Mesothelial cell of epicardium (in vitro differentiated cells): ENCODE measurements around the gene ZBTB39. TPM values are rescaled to one million over a fixed set of nuclear protein-coding genes. Genes with fewer than 3 reads are reported as not detected.
"Not testable (repeated sequence)": the region's sequence is repeated elsewhere in the genome, so short reads cannot be mapped to it uniquely, and the experiment has no call there.

Experiments used
- DNase-seq, 2 experiments: peaks; one replicate each; pipeline ENCODE4 v3.0.0; 2021; ENCODE audit warnings: low spot score in 2 of 2; ENCODE audit not compliant: unreplicated experiment in 2 of 2
- H3K27ac Mint-ChIP-seq: 2 replicates; pipeline ENCODE4 v1.8.0; 2021; ENCODE audit warnings: mixed read lengths
- H3K27me3 Mint-ChIP-seq: 2 replicates; pipeline ENCODE4 v1.8.0; 2021; ENCODE audit warnings: low read depth, mixed read lengths
- H3K36me3 Mint-ChIP-seq: 2 replicates; pipeline ENCODE4 v1.8.0; 2021; ENCODE audit warnings: mixed read lengths
- H3K4me1 Mint-ChIP-seq: 2 replicates; pipeline ENCODE4 v1.8.0; 2021; ENCODE audit warnings: mixed read lengths
- H3K4me3 Mint-ChIP-seq: 2 replicates; pipeline ENCODE4 v1.8.0; 2021; ENCODE audit warnings: mild to moderate bottlenecking, moderate library complexity, mixed read lengths
- H3K9me3 Mint-ChIP-seq: 2 replicates; pipeline ENCODE4 v1.8.0; 2021; ENCODE audit warnings: mixed read lengths
- total RNA-seq: library from RNA; stranded (reverse); gene quantifications from 3 replicates; pipeline ENCODE4 v1.2.1, GENCODE V29; 2021
- TF ChIP-seq, protein P1 (sequence below): fragments of 200-600 bp; sonication (generic); IDR thresholded peaks from one replicate; pipeline ENCODE4 v1.5.0; 2021; ENCODE audit warnings: antibody characterized with exemption; ENCODE audit not compliant: unreplicated experiment

Gene ZBTB39
- total RNA-seq, 1 donor from 2014 or later = 19.2 TPM

DNA sequence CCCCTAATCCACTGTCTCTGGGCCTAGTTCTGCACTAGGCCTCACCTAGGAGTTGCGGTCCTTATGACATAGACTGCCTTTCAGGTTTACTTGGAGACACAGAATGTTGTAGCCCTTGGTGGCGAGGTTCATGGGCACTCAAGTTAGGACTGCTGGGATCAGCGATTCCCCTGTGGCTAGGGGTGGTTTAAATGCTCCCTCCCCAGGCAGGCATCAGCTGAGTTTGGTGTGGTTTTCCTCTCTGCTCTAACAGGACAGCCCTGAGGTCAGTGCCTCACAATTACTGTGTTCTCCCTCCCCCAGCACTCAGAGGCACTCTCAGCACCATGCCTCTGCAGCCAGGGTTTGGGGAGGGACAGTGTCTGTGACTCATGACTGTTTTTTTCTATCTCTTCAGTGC, 26.7 kb downstream of the ZBTB39 start:
- DNase-seq = no peak
- Mint-ChIP-seq H3K27ac (no peak overlapping the region), H3K36me3 (peaks cover 2% of the 10 kb centered on the region), H3K9me3 (peaks cover 4% of the 10 kb centered on the region), H3K4me1 (no peaks in the 10 kb centered on the region), H3K4me3 (no peak overlapping the region), H3K27me3 (no peaks in the 10 kb centered on the region)
- TF ChIP-seq, protein P1, sequence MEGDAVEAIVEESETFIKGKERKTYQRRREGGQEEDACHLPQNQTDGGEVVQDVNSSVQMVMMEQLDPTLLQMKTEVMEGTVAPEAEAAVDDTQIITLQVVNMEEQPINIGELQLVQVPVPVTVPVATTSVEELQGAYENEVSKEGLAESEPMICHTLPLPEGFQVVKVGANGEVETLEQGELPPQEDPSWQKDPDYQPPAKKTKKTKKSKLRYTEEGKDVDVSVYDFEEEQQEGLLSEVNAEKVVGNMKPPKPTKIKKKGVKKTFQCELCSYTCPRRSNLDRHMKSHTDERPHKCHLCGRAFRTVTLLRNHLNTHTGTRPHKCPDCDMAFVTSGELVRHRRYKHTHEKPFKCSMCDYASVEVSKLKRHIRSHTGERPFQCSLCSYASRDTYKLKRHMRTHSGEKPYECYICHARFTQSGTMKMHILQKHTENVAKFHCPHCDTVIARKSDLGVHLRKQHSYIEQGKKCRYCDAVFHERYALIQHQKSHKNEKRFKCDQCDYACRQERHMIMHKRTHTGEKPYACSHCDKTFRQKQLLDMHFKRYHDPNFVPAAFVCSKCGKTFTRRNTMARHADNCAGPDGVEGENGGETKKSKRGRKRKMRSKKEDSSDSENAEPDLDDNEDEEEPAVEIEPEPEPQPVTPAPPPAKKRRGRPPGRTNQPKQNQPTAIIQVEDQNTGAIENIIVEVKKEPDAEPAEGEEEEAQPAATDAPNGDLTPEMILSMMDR = no peak

DNA sequence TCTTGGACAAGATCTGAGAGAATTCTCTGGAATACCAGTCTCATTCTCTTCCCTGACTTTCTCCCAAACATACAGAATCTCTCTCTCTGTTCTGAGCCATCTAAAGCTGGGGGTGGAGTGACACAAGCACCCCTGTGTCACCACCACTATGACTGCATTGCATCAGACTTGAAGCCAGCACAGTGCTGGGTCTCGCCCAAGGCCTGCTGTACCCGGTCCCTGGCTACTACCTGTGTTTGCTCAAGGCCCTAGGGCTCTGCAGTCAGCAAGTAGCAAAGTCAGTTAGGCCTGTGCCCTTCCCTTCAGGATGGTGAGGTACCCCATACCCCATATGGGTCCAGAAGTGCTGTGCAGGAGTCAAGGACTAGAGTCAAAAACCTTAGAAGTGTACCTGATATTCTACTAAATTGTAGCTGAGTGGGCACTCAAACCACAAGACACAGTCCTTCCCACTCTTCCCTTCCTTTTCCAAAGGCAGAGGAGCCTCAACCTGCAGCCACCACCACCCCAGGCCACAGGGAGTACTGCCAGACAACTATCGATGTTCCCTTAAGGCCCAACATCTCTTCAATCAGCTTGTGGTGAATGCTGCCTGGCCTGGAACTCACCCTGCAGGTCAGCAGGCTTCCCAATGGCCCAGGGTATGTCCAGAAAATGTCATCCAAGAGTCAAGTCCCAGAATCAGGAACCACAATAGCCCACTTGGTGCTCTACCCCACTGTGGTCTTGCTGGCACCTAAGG, 27.8 kb downstream of the ZBTB39 start:
- TF ChIP-seq, protein P1 = no peak
- Mint-ChIP-seq H3K4me3 (no peak overlapping the region), H3K4me1 (no peaks in the 10 kb centered on the region), H3K9me3 (peaks cover 4% of the 10 kb centered on the region), H3K36me3 (peaks cover 2% of the 10 kb centered on the region), H3K27me3 (no peaks in the 10 kb centered on the region), H3K27ac (no peak overlapping the region)
- no peak for DNase-seq

DNA sequence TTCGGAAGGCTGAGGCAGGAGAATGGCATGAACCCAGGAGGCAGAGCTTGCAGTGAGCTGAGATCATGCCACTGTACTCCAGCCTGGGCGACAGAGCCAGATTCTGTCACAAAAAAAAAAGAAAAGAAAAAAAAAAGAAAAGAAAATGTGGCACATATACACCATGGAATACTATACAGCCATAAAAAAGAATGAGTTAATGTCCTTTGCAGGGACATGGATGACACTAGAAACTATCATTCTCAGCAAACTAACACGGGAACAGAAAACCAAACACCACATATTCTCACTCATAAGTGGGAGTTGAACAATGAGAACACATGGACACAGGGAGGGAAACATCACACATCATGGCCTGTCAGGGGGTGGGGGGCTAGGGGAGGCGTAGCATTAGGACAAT, 29.0 kb downstream of the ZBTB39 start:
- not testable (repeated sequence) for DNase-seq, H3K27ac Mint-ChIP-seq, H3K4me3 Mint-ChIP-seq, H3K36me3 Mint-ChIP-seq, H3K9me3 Mint-ChIP-seq, H3K27me3 Mint-ChIP-seq, H3K4me1 Mint-ChIP-seq

DNA sequence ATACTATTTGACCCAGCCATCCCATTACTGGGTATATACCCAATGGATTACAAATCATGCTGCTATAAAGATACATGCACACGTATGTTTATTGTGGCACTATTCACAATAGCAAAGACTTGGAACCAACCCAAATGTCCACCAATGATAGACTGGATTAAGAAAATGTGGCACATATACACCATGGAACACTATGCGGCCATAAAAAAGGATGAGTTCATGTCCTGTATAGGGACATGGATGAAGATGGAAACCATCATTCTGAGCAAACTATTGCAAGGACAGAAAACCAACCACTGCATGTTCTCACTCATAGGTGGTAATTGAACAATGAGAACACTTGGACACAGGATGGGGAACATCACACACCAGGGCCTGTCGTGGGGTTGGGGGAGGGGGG, 32.1 kb downstream of the ZBTB39 start:
- not testable (repeated sequence) for DNase-seq, H3K9me3 Mint-ChIP-seq, H3K4me3 Mint-ChIP-seq, H3K36me3 Mint-ChIP-seq, H3K4me1 Mint-ChIP-seq, H3K27ac Mint-ChIP-seq
- peaks cover 22% of the 10 kb centered on the region for H3K27me3 Mint-ChIP-seq

DNA sequence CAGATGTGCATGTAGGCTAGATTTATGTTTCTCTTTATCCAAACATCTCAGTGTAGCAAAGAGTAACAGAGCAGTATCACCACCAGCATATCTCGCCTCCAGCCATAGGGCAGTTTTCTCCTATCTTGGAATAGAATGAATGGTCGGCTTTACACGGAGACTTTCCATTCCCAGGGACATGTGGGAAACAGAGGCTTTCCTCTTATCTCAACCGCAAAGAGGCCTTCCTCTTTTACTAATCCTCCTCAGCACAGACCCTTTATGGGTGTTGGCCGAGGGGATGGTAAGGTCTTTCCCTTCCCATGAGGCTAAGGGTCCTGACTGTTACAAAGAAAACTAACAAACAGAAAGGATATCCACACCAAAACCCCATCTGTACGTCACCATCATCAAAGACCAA, 37.4 kb downstream of the ZBTB39 start:
- H3K4me1 Mint-ChIP-seq, DNase-seq, H3K9me3 Mint-ChIP-seq, H3K27ac Mint-ChIP-seq, H3K36me3 Mint-ChIP-seq, H3K4me3 Mint-ChIP-seq: not testable (repeated sequence)
- H3K27me3 Mint-ChIP-seq = peaks cover 22% of the 10 kb centered on the region

DNA sequence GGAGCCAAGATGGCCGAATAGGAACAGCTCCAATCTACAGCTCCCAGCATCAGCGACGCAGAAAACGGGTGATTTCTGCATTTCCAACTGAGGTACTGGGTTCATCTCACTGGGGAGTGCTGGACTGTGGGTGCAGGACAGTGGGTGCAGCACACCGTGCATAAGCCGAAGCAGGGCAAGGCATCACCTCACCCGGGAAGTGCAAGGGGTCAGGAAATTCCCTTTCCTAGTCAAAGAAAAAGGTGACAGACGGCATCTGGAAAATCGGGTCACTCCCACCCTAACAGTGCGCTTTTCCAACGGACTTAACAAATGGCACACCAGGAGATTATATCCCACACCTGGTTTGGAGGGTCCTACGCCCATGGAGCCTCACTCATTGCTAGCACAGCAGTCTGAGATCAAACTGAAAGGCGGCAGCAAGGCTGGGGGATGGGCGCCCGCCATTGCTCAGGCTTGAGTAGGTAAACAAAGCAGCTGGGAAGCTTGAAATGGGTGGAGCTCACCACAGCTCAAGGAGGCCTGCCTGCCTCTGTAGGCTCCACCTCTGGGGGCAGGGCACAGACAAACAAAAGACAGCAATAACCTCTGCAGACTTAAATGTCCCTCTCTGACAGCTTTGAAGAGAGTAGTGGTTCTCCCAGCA, 40.2 kb downstream of the ZBTB39 start:
- H3K27ac Mint-ChIP-seq, H3K9me3 Mint-ChIP-seq, DNase-seq, H3K4me3 Mint-ChIP-seq, H3K4me1 Mint-ChIP-seq, H3K36me3 Mint-ChIP-seq: not testable (repeated sequence)
- peaks cover 16% of the 10 kb centered on the region for H3K27me3 Mint-ChIP-seq

DNA sequence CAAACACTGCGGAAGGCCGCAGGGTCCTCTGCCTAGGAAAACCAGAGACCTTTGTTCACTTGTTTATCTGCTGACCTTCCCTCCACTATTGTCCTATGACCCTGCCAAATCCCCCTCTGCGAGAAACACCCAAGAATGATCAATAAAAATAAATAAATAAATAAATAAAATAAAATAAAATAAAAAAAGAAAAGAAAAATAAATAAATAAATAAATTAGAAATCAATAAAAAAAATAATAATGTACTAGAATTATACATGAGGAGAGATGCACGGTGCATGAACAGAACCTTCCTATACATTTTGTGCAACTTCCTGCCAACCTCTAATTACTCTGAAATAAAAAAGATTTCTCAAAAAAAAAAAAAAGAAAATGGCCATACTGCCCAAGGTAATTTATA, 41.2 kb downstream of the ZBTB39 start:
- peaks cover 15% of the 10 kb centered on the region for H3K9me3 Mint-ChIP-seq
- DNase-seq, H3K4me1 Mint-ChIP-seq, H3K27ac Mint-ChIP-seq, H3K36me3 Mint-ChIP-seq, H3K4me3 Mint-ChIP-seq: not testable (repeated sequence)
- H3K27me3 Mint-ChIP-seq = peaks cover 12% of the 10 kb centered on the region

DNA sequence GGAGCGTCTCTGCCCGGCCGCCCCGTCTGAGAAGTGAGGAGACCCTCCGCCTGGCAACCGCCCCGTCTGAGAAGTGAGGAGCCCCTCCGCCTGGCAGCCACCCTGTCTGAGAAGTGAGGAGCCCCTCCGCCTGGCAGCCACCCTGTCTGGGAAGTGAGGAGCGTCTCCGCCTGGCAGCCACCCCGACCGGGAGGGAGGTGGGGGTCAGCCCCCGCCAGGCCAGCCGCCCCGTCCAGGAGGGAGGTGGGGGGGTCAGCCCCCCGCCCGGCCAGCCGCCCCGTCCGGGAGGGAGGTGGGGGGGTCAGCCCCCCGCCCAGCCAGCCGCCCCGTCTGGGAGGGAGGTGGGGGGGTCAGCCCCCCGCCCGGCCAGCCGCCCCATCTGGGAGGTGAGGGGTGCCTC, 42.8 kb downstream of the ZBTB39 start:
- not testable (repeated sequence) for H3K36me3 Mint-ChIP-seq, H3K27ac Mint-ChIP-seq, DNase-seq, H3K27me3 Mint-ChIP-seq, H3K4me3 Mint-ChIP-seq, H3K4me1 Mint-ChIP-seq
- H3K9me3 Mint-ChIP-seq = peaks cover 24% of the 10 kb centered on the region

DNA sequence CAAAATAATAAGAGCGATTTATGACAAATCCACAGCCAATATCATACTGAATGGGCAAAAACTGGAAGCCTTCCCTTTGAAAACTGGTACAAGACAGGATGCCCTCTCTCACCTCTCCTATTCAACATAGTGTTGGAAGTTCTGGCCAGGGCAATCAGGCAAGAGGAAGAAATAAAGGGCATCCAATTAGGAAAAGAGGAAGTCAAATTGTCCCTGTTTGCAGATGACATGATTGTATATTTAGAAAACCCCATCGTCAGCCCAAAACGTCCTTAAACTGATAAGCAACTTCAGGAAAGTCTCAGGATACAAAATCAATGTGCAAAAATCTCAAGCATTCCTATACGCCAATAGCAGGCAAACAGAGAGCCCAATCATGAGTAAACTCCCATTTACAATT, 44.1 kb downstream of the ZBTB39 start:
- not testable (repeated sequence) for H3K4me3 Mint-ChIP-seq, H3K4me1 Mint-ChIP-seq, H3K27me3 Mint-ChIP-seq, DNase-seq, H3K36me3 Mint-ChIP-seq, H3K27ac Mint-ChIP-seq
- H3K9me3 Mint-ChIP-seq = peaks cover 24% of the 10 kb centered on the region
